Measurements from ENCODE around the gene SLC9A9.

GRCh38 chr3:143249014-143249413, 599.3 kb downstream of the SLC9A9 start:
- TF ChIP-seq CTCF (IDR thresholded peaks at IDR 0.05; ENCODE audit: poor library complexity) (no peak), EZH2phosphoT487 (IDR thresholded peaks at IDR 0.05; ENCODE audit: low read depth, severe bottlenecking, unreplicated experiment) (no peak), EZH2 (IDR thresholded peaks at IDR 0.05; ENCODE audit: borderline replicate concordance) (no peak)
